Measurements from ENCODE around the gene HOXB4. TPM values are rescaled to one million over a fixed set of nuclear protein-coding genes. Genes with fewer than 3 reads are reported as not detected.
A peak's percentile ranks its signal among the peaks of the same experiment; 100 is the strongest.

HOXB4 gene
- total and polyA plus RNA-seq, 4 donors, result 1.4 to 6.7 (median 2.6) TPM

- Histone ChIP-seq H3K27ac (ENCODE audit: low read depth in 1 of 2, low read length in 1 of 2) (peak overlapping the region in 1 of 2 donors; percentile 52), H3K36me3 (ENCODE audit: control insufficient read depth in 4 of 4, insufficient read depth in 4 of 4, low read length in 4 of 4) (peaks cover 0 to 21% (median 6%) of the 10 kb centered on the region in 4 donors), H3K9me3 (ENCODE audit: control insufficient read depth in 4 of 4, insufficient read depth in 3 of 4, low read length in 3 of 4) (no peaks in the 10 kb centered on the region), H3K4me1 (ENCODE audit: control insufficient read depth in 5 of 5, insufficient read depth in 5 of 5, low read length in 5 of 5) (peaks cover 0 to 81% (median 9%) of the 10 kb centered on the region in 5 donors), H3K4me3 (no peak overlapping the region), H3K9ac (ENCODE audit: insufficient read depth in 1 of 2, low read length in 2 of 2) (peak overlapping the region in 1 of 2 donors; percentile 95), H3K27me3 (ENCODE audit: control insufficient read depth in 3 of 3, insufficient read depth in 3 of 3, low read length in 2 of 3) (peaks cover 4 to 53% (median 7%) of the 10 kb centered on the region in 3 donors)
- ATAC-seq (ENCODE audit: insufficient read depth, low FRiP score) (no peak), DNase-seq (peak; percentile 40 to 65 (median 56))
- no peak for TF ChIP-seq CTCF (IDR thresholded peaks at IDR 0.05; ENCODE audit: control extremely low read depth, extremely low read depth)
- WGBS, 2 donors, result 53 to 77% methylated on average over 16 of the region's 16 CpGs
These were observed 18.9 kb downstream of the HOXB4 start for GRCh38 chr17:48559122-48559839.

GRCh38 chr17:48558831-48559121 lies 19.4 kb downstream of the HOXB4 start:
- H3K4me1 ChIP-seq (ENCODE audit: control insufficient read depth in 5 of 5, insufficient read depth in 5 of 5, low read length in 5 of 5), result peaks cover 0 to 87% (median 9%) of the 10 kb centered on the region in 5 donors
- DNase-seq (no peak), ATAC-seq (ENCODE audit: insufficient read depth, low FRiP score) (no peak)
- H3K9ac ChIP-seq (ENCODE audit: insufficient read depth in 1 of 2, low read length in 2 of 2), result peak overlapping the region in 1 of 2 donors; percentile 95
- 65 to 70% methylated on average over 2 of the region's 2 CpGs for WGBS, 2 donors
- peak overlapping the region in 1 of 2 donors; percentile 52 for H3K27ac ChIP-seq (ENCODE audit: low read depth in 1 of 2, low read length in 1 of 2)
- peaks cover 0 to 21% (median 6%) of the 10 kb centered on the region in 4 donors for H3K36me3 ChIP-seq (ENCODE audit: control insufficient read depth in 4 of 4, insufficient read depth in 4 of 4, low read length in 4 of 4)
- peaks cover 1 to 58% (median 7%) of the 10 kb centered on the region in 3 donors for H3K27me3 ChIP-seq (ENCODE audit: control insufficient read depth in 3 of 3, insufficient read depth in 3 of 3, low read length in 2 of 3)
- TF ChIP-seq CTCF (IDR thresholded peaks at IDR 0.05; ENCODE audit: control extremely low read depth, extremely low read depth), result no peak
- H3K4me3 ChIP-seq, result no peak overlapping the region
- no peaks in the 10 kb centered on the region for H3K9me3 ChIP-seq (ENCODE audit: control insufficient read depth in 4 of 4, insufficient read depth in 3 of 4, low read length in 3 of 4)

GRCh38 chr17:48558057-48558830 lies 19.9 kb downstream of the HOXB4 start:
- DNase-seq, result peak; percentile 44 to 68 (median 60)
- Histone ChIP-seq H3K36me3 (ENCODE audit: control insufficient read depth in 4 of 4, insufficient read depth in 4 of 4, low read length in 4 of 4) (peaks cover 0 to 20% (median 6%) of the 10 kb centered on the region in 4 donors), H3K4me1 (ENCODE audit: control insufficient read depth in 5 of 5, insufficient read depth in 5 of 5, low read length in 5 of 5) (peaks cover 0 to 88% (median 9%) of the 10 kb centered on the region in 5 donors), H3K9me3 (ENCODE audit: control insufficient read depth in 4 of 4, insufficient read depth in 3 of 4, low read length in 3 of 4) (no peaks in the 10 kb centered on the region), H3K27me3 (ENCODE audit: control insufficient read depth in 3 of 3, insufficient read depth in 3 of 3, low read length in 2 of 3) (peaks cover 0 to 59% (median 5%) of the 10 kb centered on the region in 3 donors), H3K27ac (ENCODE audit: low read depth in 1 of 2, low read length in 1 of 2) (peak overlapping the region in 1 of 2 donors; percentile 29), H3K4me3 (no peak overlapping the region), H3K9ac (ENCODE audit: insufficient read depth in 1 of 2, low read length in 2 of 2) (peak overlapping the region; percentile 38 to 95)
- no peak for ATAC-seq (ENCODE audit: insufficient read depth, low FRiP score)
- 66 to 69% methylated on average over 13 of the region's 13 CpGs for whole genome bisulfite sequencing, 2 donors
- TF ChIP-seq CTCF (IDR thresholded peaks at IDR 0.05; ENCODE audit: control extremely low read depth, extremely low read depth), result no peak
